NCI-H69 (cell line): ENCODE results near the gene PYGM.

Experiments used
- DNase-seq: peaks from one replicate; lab custom pipeline; 2025; lab: John Stamatoyannopoulos, UW

PYGM gene

DNA sequence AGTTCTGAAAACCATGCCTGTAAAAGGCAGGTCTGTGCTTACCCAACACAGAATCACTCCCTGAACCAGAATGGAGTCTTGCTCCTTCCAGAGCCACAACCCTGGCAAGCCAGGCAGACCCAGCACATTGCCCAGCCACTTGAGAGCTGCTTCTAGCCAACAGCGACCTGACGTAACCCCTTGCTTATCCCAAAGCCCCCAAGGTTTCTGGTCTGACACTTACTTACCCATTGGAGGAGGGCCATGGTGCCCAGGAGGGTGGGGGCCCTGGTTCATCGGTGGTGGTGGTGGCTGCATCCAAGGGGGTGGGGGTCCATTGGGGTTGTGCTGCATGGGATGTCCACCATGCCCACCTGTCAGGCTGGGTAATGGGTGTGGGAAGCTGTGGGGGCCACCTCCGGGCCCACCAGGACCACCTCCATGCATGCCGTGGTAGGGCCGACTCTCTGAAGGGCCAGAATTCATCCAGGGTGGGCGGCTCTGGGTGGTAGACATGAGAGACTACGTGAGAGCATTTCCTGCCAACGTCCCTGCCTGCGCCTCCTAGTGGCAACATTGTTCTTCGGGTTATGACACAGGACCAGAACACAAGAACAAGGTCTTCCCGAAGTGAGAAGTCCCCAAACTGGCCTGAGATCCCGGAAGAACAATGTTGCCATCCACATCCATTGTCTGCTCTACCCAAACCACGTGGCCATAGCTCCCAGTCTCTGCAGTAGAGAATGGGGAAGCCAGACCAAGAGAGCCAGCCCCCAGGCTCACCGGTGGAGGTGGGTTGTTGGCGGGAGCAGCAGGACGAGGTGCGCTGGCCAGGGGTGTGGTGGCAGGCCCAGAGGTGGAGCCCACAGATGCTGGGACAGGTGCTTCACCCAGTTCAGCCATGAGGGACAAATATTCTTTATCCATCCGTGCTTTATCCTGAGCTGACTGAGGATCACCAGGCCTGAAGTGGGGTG is 7.8 kb upstream of the PYGM start:
- DNase-seq = peak; percentile 66

DNA sequence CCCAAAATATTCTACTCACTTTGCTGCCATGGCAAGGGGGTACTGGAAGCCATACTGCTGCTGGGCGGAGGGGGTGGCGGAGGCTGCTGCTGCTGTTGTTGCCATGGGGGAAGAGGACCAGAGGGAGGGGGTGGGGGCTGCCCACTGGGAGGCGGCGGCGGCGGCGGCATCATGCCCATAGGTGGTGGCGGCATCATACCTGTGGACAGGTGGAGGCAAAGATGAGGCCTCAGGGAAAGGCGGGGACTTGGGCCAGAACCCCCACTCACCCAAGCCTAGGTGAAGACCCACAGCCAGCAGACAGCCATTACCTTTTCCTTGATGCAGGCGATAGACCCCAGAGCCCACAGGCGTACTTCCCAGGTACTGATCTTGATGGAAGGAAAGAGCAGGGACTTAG is 7.1 kb upstream of the PYGM start:
- no peak for DNase-seq

DNA sequence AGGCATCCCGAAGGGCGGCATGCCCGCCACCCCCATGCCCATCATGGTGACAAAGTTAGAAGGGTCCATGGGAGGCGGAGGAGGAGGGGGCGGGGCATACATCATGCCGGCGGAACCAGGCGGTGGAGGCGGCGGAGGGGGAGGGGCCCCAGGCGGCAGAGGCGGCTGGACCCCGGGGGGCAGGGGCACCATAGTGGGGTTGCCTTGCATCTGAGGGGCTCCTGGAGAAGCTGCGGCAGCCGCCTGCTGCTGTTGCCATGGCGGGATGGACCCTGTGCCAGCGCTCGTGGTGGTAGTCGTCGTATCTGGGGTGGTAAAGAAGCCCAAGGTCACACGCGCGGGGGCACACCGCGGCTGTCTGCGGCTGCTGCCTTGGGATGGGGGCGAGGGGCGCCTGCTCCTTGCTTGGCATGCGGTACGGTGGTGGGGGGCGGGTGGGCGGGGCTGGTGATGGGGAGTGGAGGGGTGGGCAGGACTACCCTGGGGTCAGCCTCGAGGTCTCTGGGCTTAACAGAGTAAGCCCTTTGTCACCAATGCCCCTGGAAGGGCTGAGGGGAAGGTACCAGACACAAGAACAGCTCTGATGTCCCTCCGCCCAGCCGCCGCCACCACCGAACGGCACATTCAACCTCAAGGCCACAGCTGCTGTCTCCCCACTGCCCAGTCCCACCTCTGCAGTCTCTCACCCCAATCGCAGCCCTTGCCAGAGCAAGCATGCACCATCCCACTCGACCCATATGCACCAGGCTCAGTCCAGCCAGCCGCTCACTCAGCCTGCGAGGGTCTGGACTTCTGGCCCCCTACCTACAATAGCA is 6.3 kb upstream of the PYGM start:
- no peak for DNase-seq

DNA sequence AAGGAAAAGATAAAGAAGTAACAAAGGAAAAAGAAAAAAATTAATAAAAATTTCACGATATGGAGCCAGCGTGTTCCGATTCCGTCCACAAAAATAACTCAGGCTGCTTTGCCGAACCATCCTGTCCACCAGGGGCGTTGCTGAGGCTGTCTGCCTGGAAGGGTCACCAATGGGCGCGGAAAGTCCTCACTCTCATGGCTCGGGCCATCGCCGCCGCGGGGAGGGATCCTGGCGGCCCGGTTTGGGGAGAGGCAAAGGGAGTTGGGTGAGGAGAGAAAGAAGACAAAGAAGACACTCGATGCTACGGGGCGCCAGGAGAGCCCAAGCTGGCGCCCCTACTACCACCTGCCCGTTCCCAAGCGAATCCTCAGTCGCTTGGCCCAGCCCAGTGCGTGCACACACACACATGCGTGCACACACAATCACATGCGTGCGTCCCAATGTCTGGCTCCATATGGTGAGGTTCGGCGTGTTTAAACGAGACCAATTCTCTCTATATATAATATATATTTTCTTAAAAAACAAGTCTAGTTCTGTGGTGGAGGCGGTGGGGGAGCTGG is 5.6 kb upstream of the PYGM start:
- DNase-seq = no peak

DNA sequence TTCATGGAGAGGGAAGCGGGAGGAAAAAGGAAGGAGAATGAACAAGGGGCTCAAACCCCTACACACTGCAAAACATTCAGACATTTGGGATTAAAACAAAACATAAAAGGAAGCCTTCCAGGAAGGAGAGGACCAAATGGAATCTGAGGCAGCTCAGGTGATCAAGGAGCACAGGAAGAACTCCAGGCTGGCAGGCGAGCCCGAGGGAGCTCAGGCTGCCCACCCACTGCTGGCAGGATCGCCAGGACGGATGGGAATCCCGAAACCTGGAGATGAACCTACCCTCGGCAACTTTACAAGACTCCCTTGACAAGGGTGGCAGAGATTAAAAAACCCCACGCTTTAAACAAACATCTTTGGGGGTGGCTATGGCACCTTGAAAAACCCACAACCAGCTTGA is 5.0 kb upstream of the PYGM start:
- no peak for DNase-seq

DNA sequence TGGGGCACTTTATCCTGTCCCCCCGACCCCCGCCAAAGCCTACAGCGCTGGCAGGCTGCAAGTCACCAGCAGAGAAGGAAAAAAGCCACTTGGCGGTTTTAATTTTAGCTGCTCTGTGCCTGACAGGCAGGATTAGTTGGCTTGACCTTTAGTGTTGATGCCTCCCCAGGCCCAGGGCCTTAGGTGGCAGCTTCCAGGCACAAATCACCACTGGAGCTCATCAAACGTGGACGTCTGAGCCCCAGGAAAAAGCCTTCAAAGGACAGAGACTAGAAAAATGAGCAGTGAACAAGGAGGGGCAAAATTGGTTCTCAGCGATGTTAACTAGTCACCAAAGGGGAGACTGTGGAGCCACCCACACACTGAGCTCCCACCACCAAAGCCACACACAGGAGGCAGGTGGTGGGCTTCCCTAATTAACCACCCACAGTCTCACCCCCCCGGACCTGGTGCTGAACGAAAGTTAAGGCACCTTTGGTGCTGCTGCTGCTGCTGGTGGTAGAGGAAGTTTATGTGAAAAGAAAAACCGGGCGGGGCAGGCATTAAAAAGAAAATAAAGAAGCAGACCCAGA is 4.4 kb upstream of the PYGM start:
- peak; percentile 34 for DNase-seq

DNA sequence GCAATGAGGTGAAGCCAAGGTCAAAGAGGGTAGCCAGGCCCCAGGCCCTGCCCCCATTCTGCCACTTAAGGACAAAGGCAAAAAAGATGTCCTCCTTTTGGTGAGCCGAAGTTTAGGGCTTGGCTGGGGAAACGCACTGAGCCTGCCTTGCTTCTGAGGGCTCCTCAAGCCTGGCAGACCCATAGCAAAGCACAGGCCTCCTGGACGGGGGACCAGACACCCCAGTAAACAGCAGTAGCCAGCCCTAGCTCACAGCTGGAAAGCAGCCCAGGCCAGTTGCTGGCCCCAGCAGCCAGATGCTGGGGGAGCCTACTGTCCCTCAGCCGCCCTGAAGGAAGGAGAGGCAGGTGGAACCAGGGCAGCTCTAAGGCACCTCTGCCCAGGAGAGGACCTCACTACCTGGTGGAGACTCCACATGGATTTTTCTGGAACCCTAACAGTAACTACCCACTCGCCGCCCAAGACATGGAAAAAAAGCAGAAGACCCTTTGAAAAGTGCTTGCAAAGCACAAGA is 3.8 kb upstream of the PYGM start:
- no peak for DNase-seq

DNA sequence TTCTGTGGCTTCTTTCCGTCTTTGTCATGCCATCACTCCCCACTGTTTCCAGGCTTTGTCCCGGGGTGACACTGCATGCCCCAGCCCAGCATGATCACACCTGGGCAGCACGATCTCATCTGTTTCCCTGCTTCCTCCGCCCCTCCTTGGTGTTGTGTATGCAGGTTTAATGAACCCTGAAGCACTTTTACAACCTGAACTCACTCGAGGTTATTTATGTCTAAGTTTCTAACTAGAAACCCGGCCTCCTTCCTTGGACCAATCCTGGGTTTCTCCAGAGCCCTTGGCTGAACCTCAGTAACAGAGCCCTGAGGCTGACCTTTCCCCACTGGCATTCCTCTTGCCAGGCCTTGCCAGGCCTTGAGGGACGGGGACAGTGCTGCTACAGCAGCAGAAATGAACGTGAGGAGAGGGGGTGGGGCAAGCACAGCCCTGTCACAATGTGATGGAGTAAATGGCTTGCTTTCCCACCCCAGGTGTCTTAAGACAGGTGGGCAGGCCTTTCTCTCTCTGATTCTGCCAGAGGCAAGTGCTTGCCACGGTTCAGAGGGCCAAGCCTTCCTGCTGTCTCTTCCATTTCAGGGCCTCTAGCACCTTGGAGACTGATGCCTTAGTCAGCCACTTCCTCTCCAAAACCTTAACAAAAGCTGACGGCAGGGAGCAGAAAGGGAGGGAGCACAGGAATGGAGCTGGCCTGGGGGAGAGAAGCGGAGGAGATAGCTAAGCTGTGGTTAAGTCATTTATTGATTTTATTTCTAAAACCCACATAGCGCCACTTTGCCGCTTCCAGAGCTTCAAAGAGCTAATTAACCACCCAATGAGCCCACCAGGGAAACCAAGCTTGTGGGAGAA is 3.1 kb upstream of the PYGM start:
- peak; percentile 94 for DNase-seq

DNA sequence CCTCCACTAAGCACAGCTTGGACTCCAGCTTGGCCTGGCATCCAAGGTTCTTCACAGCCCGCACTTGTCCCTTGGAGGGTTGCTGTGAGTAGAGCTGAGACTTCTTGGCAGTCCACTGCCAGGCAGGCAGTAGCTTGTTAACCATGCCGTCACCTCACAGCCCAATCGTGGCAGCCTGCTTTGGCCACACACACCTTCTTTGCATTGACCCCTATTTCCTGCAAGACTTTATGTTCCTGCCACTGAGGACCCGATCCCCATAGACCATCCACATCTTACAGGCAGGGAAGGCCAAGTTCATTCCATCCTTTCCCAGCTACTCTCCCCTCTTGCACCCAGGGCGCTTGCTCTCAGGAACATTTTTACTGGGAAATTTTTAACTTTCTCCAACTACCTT is 2.5 kb upstream of the PYGM start:
- DNase-seq = peak; percentile 46

DNA sequence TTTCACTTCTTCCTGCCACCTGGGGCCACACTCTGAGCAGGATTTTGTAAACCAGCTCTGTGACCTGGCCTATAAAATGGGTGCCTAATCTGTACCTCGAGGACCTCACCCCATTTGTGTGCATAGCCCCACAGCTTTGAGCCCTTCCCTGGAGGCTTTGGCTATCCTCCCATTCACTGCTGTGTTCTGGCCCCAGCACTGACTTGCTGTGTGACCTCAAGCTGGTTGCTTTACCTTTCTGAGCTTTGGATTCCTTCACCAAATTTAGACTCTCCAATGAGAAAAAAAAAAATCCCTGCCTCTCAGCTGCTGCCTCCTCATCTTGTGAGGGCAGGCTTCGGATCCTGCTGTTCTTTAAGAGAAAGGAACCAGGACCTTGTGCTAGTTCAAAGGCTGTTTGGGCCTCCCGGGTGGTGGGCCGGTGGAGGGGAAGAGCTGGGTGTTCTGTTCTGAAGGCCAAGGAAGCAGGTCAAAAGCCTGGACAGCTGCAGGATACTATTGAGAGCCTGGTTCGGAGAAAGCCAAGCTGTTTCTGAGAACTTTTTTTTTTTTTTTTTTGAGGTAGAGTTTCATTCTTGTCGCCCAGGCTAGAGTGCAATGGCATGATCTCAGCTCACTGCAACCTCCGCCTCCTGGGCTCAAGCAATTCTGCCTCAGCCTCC is 1.1 kb upstream of the PYGM start:
- DNase-seq = no peak

DNA sequence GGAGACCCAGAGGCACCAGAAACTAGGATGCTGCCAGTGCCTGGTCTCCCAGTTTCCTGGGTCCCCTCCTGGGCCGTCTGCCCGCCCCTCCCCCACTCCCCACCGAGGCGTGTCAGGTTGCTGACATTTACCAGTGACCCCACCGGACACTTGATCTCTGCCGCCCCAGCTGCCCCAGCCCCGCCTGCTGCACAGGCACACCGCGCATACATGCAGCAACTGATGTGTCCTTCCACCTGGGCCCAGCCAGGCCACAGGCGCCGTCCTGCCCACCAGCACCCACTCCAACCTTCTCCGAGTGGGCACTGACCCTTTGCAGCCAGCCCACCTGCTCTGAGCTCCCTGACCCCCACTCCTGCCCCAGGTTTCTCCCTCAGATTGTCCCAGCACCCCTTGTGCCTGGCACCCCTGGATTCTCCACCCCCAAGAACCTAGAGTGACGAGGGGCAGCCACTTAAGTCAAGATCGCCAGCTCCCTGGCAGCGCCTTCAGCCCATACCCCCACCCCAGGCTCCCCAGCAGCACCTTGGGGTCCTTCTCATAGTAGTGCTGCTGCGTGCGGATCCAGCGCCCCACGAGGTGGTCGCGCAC is 548 bp downstream of the PYGM start:
- DNase-seq = no peak

DNA sequence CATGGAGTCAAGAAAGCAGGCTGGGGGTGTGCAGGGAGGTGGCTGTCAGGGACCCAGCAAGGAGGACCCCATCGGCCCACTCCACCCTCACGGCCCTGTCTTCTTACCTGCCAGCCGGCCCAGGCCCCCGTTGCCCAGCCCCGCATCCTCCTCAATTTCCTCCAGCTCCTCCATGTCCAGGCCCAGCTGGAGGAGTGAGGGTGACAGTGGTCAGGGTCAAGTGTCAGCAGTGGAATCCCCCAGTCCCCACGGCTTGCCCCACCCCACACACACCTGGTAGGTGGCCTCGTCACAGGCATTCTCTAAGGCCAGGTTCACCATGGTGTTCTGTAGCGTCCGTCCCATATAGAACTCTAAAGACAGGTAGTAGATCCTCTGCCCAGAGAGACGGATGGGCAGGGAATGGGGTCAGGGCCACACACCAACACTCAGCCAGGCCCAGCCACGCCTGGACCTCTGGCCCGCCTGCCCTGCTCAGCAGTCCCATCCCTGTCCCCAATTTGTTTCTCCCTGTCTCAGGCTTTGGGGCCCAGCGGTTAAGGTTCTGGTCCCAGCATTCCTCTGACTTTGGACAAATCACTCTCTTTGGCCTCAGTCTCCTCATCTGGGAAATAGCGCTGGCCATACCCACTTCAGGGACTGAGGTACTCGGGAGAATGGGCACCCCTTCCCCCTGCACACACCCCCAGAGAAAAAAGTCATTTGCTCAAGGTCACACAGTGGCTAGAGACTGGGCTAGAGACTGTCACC is 1.3 kb downstream of the PYGM start:
- DNase-seq = no peak

DNA sequence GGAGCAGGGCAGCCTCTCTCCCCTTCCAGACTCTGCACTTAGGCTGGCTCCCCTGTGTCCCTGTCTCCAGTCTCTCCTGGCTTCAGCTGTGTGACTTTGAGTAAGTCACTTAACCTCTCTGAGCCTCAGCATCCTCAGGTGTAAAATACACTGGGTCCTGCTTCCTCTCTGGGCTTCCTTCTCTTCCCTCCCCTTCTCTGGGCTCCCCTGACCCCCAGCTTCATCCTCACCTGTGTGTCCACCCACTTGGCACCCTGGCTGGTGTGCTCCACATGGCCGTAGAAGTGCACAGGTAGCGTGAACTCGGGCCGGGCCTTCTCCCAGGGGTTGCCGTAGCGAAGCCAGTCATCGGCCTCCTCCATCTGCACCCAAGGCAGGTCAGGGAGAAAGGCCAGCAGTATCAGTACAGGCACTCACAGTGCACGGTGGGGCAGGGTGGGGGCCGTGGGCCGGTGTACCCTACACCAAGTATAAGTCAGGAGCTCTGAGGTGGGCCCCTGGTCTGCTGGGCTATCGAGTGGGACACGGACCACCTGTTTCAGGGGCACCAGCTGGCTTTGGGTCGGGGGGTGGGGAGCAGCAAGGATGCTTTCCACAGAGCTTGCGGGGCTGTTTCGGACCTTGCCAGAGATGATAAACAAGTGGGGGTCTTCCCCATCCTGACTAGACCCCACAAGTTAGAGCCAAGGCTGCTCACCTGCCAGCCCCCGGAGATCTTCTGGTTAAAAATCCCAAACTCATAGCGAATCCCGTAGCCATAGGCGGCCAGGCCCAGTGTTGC is 2.0 kb downstream of the PYGM start:
- no peak for DNase-seq

DNA sequence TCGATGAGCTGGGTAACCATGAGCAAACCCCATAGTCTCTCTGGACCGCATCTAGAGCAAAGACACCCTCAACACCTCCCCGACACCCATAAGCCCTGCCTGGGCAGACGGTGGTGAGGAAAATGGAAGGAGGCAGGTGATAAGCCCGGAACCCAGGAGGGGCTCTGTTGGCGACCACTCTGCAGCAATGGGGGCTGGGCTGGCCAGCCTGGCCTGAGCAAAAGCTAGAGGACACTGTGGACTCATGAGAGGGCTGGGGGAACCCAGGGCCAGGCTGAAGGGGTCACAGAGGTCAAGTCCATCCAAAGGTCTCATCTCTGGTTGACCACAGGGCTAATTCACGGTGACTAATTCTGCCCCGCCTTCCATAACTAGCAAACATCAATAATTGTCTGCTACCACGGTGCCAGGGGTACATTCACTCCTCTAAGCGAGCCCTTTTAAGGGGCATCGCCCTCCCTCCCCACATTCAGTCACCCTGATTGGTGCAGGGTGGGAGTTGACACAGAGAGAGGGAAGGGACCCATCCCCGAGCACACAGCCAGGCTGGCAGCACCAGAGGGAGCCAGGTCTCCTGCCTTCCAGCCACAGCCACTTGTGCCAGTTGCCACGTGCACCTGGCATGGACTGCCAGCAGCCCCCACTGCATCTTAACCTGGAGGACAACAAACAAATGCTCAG is 4.0 kb downstream of the PYGM start:
- DNase-seq = no peak

DNA sequence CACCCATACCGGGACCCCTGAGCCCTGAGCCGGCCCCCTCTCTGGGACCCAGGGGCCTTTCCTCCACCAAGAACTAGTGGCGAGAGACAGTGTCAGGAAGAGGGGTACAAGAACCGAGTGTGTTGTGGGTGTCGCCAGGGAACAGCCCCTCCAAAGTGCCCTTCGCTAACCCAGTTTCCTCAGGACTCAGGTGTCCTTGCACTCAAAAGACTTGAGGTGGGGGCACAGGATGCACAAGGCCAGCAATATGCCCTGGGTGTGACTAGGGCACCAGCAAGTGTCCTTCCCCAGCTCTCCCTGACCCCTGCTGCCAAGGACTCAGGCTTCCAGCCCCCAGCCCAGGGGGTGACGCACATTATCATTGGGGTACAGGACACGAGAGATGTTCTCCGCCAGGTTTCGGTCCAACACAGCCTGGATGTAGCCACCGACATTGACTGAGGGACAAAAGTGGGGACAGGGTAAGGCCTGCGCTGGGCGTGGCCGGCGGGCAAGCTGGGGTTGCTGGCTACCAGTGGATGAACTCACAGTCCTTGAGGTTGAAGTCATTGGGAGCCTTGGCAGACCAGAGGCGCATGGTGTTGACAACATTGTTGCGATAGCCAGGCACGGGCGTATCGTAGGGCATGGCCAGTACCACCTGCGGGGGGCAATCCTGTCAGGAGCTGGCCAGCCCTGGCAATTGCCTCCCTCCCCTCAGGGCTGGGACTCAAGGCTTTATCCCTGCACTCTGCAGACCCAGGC is 4.7 kb downstream of the PYGM start:
- DNase-seq = no peak

DNA sequence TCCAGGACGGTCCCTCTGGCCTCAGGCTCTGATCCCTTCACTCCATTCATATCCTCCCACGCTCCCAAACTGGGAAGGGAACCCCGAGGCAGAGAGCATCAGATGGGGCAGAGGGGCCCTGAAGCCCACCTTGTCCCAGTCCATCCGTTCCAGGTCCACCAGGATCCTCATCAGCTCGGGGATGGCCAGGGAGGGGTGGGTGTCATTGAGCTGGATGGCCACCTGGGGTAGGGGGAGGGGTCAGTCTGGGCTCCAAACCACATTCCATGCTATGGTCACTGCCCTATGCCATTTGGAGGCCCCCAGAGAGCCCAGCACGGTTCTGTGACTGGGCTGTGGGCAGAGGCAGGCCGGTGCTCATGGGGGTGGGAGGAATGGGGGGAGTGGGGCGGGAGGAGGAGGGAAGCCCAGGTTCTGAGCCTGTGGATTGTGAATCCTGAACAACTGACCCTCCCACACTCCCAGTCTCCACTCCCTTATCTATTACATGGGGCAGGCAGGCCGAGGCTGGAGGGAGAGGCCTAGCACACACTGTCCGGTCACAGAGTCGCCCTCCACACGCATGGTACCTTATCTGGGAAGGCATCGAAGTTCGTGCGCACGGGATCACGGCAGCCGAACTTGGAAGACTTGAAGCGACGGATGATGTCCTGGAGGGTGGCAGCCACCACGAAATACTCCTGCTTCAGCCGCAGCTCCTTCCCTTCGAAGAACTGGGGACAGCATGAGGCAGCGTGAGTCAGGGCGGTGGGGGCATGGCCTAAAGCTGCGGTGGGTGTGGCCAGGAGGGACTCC is 5.5 kb downstream of the PYGM start:
- DNase-seq = no peak
